HCT116 (cell line): ENCODE measurements around the gene LRRC66. TPM values are rescaled to one million over a fixed set of nuclear protein-coding genes. Genes with fewer than 3 reads are reported as not detected.

Experiments used
- ATAC-seq: fragments of 200-7000 bp; cut with Tn5 transposase; 2 replicates; pipeline ENCODE4 v1.9.1; 2020; ENCODE audit warnings: mild to moderate bottlenecking, moderate library complexity
- BruUV-seq: library from RNA; stranded (reverse); fragments of 400-500 nt; replicated peaks from 2 replicates; lab custom pipeline; 2021; lab: Mats Ljungman, UMichigan
- CTCF ChIA-PET: fragments of 300-600 bp; sonication (Branson Sonifier 250); formaldehyde crosslinking; loops from one replicate; lab custom pipeline; 2021; ENCODE audit warnings: antibody characterized with exemption; lab: Charles Lee
- POLR2A ChIA-PET: fragments of 300-600, 350-600 bp; sonication (Branson Sonifier 250); formaldehyde crosslinking; loops from one replicate; lab custom pipeline; 2021; ENCODE audit warnings: antibody characterized with exemption; lab: Charles Lee
- RAD21 ChIA-PET, 2 experiments: fragments of 300-600 bp; sonication (Branson Sonifier 250); formaldehyde crosslinking; loops; one replicate each; lab custom pipeline; 2023; ENCODE audit warnings: low total read pairs in 2 of 2; ENCODE audit not compliant: uncharacterized antibody in 2 of 2, unreplicated experiment in 2 of 2, low non-redundant PET in 1 of 2; lab: Charles Lee
- DNase-seq: peaks from one replicate; pipeline ENCODE4 v3.0.0-alpha.2; 2010; ENCODE audit warnings: low read depth, low spot score
- H2AFZ ChIP-seq: fragments of 200-600 bp; shearing (Covaris generic), sonication (generic); 2 replicates; pipeline ENCODE4 v1.6.1; 2017; ENCODE audit warnings: low read depth, mixed run types, mixed read lengths, antibody characterized with exemption, low read length; ENCODE audit not compliant: poor library complexity, severe bottlenecking
- H3K27ac ChIP-seq: 2 replicates; pipeline ENCODE4 v1.5.1; 2012; ENCODE audit warnings: low read depth, low read length
- H3K27me3 ChIP-seq: fragments of 200-600 bp; sonication (generic); 2 replicates; pipeline ENCODE4 v1.6.1; 2016; ENCODE audit warnings: mixed run types, low read length, mixed read lengths; ENCODE audit not compliant: insufficient read depth
- H3K36me3 ChIP-seq, 2 experiments: fragments of 200-500 bp in 1 of 2; fragments of 200-600 bp in 1 of 2; sonication (Bioruptor generic) in 1 of 2; sonication (generic) in 1 of 2; 2 replicates each; pipeline versions ENCODE4 v1.5.1 to v1.6.1; 2014 to 2016; ENCODE audit warnings: low read length in 2 of 2, inconsistent platforms in 1 of 2, mixed read lengths in 1 of 2, mixed run types in 1 of 2; ENCODE audit not compliant: insufficient read depth in 2 of 2, control insufficient read depth in 1 of 2
- H3K4me1 ChIP-seq, 2 experiments: fragments of 200-600 bp in 1 of 2; sonication (generic) in 1 of 2; 2 replicates each; pipeline versions ENCODE4 v1.5.1 to v1.6.1; 2012 to 2017; ENCODE audit warnings: low read length in 2 of 2, inconsistent platforms in 1 of 2, mild to moderate bottlenecking in 1 of 2, mixed read lengths in 1 of 2, mixed run types in 1 of 2, moderate library complexity in 1 of 2; ENCODE audit not compliant: insufficient read depth in 2 of 2, control insufficient read depth in 1 of 2
- H3K4me2 ChIP-seq: fragments of 200-600 bp; sonication (generic); 2 replicates; pipeline ENCODE4 v1.6.1; 2017; ENCODE audit warnings: mixed run types, low read length, mixed read lengths
- H3K4me3 ChIP-seq, 2 experiments: fragments of 200-600 bp in 1 of 2; sonication (generic) in 1 of 2; replicated peaks in 1 of 2; 2 replicates each; pipeline ENCODE4 v1.5.1; 2011 to 2016; ENCODE audit warnings: low read length in 2 of 2, control low read depth in 1 of 2, low read depth in 1 of 2, mild to moderate bottlenecking in 1 of 2, mixed read lengths in 1 of 2, mixed run types in 1 of 2
- H3K79me2 ChIP-seq: fragments of 200-600 bp; sonication (generic); 2 replicates; pipeline ENCODE4 v1.6.1; 2017; ENCODE audit warnings: mild to moderate bottlenecking, mixed run types, low read length, moderate library complexity, mixed read lengths; ENCODE audit not compliant: insufficient read depth
- H3K9ac ChIP-seq: fragments of 200-600 bp; sonication (generic); 2 replicates; pipeline ENCODE4 v1.6.1; 2016; ENCODE audit warnings: low read length, mixed read lengths
- H3K9me2 ChIP-seq: fragments of 200-600 bp; sonication (generic), shearing (Covaris generic); 2 replicates; pipeline ENCODE4 v1.6.1; 2017; ENCODE audit warnings: mixed run types, mild to moderate bottlenecking, moderate library complexity; ENCODE audit not compliant: insufficient read depth
- H3K9me3 ChIP-seq, 2 experiments: fragments of 200-500 bp in 1 of 2; fragments of 200-600 bp in 1 of 2; sonication (Bioruptor generic) in 1 of 2; sonication (generic) in 1 of 2; 2 replicates each; pipeline ENCODE4 v1.6.1; 2014 to 2017; ENCODE audit warnings: low read length in 2 of 2, mixed read lengths in 2 of 2, inconsistent platforms in 1 of 2, low read depth in 1 of 2, mild to moderate bottlenecking in 1 of 2, mixed run types in 1 of 2, moderate library complexity in 1 of 2; ENCODE audit not compliant: control insufficient read depth in 1 of 2, insufficient read depth in 1 of 2
- H4K20me1 ChIP-seq: fragments of 200-600 bp; sonication (generic), shearing (Covaris generic); 2 replicates; pipeline ENCODE4 v1.6.1; 2017; ENCODE audit warnings: mixed run types, mild to moderate bottlenecking, moderate library complexity; ENCODE audit not compliant: insufficient read depth
- CBX3 ChIP-seq: IDR thresholded peaks from 2 replicates; pipeline ENCODE4 v1.6.1; 2012; ENCODE audit warnings: low read depth
- FOSL1 ChIP-seq: IDR thresholded peaks from 2 replicates; pipeline ENCODE4 v1.6.1; 2012; ENCODE audit warnings: low read depth
- intact Hi-C: fragments of 100-400 bp; cut with micrococcal nuclease; formaldehyde crosslinking; loops from 2 replicates; pipeline ENCODE4 v1.10.0; 2022
- total RNA-seq: library from RNA; stranded (reverse); gene quantifications from one replicate; pipeline ENCODE4 v1.2.1, GENCODE V29; 2021; ENCODE audit not compliant: unreplicated experiment
- TF ChIP-seq, protein P1 (sequence below): IDR thresholded peaks from 2 replicates; pipeline ENCODE4 v1.6.1; 2011; ENCODE audit warnings: mild to moderate bottlenecking, low read length, moderate library complexity; ENCODE audit not compliant: insufficient replicate concordance; ENCODE audit errors: extremely low read depth

Gene LRRC66
- total RNA-seq, 1 experiment from 2014 or later: 0.12 TPM

DNA sequence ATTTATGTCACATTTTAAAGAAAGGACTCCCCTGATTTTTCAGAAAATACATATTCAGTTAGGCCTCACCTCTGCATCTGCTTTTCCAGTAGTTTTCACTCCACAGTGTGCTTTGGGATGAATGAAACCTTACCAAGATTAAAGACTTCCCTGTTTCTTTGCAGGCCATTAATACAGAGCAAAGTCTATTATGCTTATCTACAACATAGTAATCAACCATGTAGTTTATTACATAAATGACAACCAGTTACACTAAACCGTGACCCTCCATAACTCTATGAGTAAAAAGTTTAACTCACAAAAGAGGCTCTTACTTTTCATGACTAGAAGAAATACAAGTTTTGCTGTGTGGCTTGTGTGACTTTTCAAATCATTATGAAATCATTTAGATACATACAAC is 2.3 kb downstream of the LRRC66 start:
- no peak overlapping the region for H3K4me3 ChIP-seq
- DNase-seq: no peak
- ChIA-PET RAD21 (no interaction called here), CTCF (no interaction called here), POLR2A (no interaction called here)
- no peaks in the 10 kb centered on the region for H4K20me1 ChIP-seq
- intact Hi-C loops: no loop called here
- H3K9ac ChIP-seq: no peak overlapping the region
- no peak for TF ChIP-seq CBX3
- TF ChIP-seq, protein P1, sequence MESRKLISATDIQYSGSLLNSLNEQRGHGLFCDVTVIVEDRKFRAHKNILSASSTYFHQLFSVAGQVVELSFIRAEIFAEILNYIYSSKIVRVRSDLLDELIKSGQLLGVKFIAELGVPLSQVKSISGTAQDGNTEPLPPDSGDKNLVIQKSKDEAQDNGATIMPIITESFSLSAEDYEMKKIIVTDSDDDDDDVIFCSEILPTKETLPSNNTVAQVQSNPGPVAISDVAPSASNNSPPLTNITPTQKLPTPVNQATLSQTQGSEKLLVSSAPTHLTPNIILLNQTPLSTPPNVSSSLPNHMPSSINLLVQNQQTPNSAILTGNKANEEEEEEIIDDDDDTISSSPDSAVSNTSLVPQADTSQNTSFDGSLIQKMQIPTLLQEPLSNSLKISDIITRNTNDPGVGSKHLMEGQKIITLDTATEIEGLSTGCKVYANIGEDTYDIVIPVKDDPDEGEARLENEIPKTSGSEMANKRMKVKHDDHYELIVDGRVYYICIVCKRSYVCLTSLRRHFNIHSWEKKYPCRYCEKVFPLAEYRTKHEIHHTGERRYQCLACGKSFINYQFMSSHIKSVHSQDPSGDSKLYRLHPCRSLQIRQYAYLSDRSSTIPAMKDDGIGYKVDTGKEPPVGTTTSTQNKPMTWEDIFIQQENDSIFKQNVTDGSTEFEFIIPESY: no peak
- peaks cover 7 to 12% of the 10 kb centered on the region in 2 experiments for H3K4me1 ChIP-seq
- H2AFZ ChIP-seq: no peak overlapping the region
- BruUV-seq: no TSS peak
- no peaks in the 10 kb centered on the region for H3K9me2 ChIP-seq
- H3K79me2 ChIP-seq: no peaks in the 10 kb centered on the region
- no peaks in the 10 kb centered on the region for H3K27me3 ChIP-seq
- H3K27ac ChIP-seq: no peak overlapping the region
- H3K4me2 ChIP-seq: no peak overlapping the region
- H3K36me3 ChIP-seq: no peaks in the 10 kb centered on the region
- no peak for ATAC-seq
- H3K9me3 ChIP-seq: no peaks in the 10 kb centered on the region

DNA sequence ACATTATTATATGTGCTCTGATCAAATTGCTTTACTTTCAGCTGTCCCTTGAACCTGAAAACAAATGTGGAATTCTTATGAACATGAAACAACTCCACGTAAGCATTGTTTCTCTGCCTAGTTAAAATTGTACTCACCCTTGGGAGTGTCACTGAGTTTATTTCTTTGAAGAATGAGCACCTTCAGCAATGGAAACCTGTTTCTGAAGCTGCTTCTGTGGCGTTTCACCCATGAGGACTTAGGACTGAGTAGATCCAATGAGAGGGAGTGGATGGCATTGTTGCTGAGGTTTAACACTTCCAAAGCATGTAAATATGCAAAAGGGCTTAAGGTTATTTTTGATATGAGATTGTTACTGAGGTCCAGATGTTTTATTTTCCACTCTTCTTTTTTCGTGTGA is 3.2 kb downstream of the LRRC66 start:
- no peak for DNase-seq
- no TSS peak for BruUV-seq
- Histone ChIP-seq H3K79me2 (no peaks in the 10 kb centered on the region), H3K27me3 (no peaks in the 10 kb centered on the region), H2AFZ (no peak overlapping the region), H3K4me1 (peaks cover 7 to 12% of the 10 kb centered on the region in 2 experiments), H3K9me3 (no peaks in the 10 kb centered on the region), H3K9me2 (no peaks in the 10 kb centered on the region), H3K36me3 (no peaks in the 10 kb centered on the region), H3K4me3 (no peak overlapping the region), H3K4me2 (no peak overlapping the region), H3K9ac (no peak overlapping the region), H4K20me1 (no peaks in the 10 kb centered on the region), H3K27ac (no peak overlapping the region)
- ChIA-PET RAD21 (no interaction called here), POLR2A (no interaction called here), CTCF (no interaction called here)
- intact Hi-C loops: no loop called here
- no peak for TF ChIP-seq FOSL1
- ATAC-seq: no peak
